HG03354 (cell line): Measurements from ENCODE around the gene TBL3.
A peak's percentile ranks its signal among the peaks of the same experiment; 100 is the strongest.

Source experiments
- ATAC-seq: cut with Tn5 transposase; IDR thresholded peaks from one replicate; pipeline ENCODE4 v1.9.1; 2021; ENCODE audit warnings: mild to moderate bottlenecking; ENCODE audit not compliant: unreplicated experiment, poor library complexity, severe bottlenecking

The TBL3 gene

GRCh38 chr16:1979271-1980029 lies 7.6 kb downstream of the TBL3 start:
- no peak for ATAC-seq

GRCh38 chr16:1980030-1980769 lies 8.3 kb downstream of the TBL3 start:
- ATAC-seq, result no peak

DNA sequence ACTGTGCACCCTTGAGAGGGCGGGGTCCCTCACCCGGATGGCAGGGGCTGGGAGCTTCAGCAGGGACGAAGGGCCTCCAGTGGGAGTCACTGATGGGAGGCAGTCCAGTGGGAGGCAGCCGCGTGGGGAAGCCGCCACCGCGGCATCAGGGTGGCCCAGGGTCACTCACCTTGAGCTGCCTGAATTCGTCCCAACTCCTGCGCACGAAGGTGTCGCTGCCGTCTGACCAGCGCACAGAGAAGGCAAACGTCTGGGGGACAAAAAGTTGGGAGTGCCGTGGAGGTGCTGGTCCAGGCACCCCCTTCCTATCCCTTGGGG lies 8.9 kb downstream of the TBL3 start:
- ATAC-seq, result no peak

GRCh38 chr16:1981398-1981836 lies 9.6 kb downstream of the TBL3 start, which contains the start of gene NOXO1:
Gene NOXO1 (minus strand): TSS chr16:1981469. CDS start chr16:1981179, 290 bp downstream.
- ATAC-seq, result no peak

DNA sequence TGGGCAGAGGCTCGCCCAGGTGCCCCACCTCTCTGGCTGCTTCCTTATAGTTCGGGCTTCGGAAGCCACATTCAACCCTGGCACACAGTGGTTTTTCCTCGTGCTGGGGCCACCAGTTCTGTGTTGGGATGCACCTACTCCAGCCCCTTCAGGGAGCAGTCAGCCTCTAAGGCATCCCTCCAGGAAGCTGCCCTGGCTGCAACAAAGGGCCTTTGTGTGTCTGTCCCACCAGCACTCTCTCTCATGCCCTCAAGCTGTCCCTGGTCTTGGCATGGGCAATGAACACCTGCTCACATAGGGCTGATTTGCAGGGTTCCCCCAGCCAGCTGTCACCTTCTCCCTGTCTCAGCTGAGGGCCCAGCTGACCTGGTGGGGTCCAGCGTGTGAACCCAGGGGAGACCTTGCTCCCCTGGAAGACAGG lies 10.2 kb downstream of the TBL3 start:
- no peak for ATAC-seq

- no peak for ATAC-seq
Observed at GRCh38 chr16:1982991-1983543, 11.2 kb downstream of the TBL3 start.

DNA sequence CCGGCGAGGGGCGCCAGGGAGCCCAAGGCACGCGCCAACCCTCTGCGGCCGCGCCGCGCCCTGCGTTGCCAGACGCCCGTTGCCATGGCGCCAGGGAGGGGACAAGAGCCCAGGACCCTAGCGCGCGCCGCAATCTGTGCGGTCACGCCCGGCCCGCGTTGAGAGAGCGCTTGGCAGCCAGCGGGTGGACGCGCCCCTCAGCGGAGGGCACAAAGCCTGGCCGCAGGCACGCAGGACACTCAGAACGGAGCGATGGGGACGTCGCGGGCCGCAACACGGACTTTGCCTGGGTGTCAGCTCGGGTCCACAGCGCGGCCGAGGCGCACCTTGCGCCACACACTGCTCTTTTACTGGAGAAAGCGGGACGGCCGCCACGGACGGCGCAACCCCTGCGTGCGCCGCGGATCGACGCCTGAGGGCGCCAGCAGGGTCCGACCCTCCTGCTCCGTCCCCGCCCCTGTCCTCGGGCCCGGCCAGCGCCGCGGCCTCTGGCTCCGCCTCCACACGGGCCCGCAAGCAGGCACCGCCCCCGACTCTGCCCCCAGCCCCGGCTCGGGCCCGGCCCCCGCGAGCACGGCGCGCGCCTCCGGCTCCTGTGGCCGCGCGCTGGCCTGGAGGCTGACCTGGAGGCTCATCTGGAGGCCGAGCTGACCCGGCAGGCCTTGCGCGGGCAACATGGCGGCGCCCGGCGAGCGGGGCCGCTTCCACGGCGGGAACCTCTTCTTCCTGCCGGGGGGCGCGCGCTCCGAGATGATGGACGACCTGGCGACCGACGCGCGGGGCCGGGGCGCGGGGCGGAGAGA lies 11.9 kb downstream of the TBL3 start, which contains the start of gene GFER:
Gene GFER (plus strand): TSS at position 650 of the 803 bp plus-strand sequence. CDS start 26 bp downstream, at position 676.
- peak; percentile 77 for ATAC-seq

- ATAC-seq, result peak; percentile 6
Observed at GRCh38 chr16:1984347-1985225, 12.7 kb downstream of the TBL3 start.

DNA sequence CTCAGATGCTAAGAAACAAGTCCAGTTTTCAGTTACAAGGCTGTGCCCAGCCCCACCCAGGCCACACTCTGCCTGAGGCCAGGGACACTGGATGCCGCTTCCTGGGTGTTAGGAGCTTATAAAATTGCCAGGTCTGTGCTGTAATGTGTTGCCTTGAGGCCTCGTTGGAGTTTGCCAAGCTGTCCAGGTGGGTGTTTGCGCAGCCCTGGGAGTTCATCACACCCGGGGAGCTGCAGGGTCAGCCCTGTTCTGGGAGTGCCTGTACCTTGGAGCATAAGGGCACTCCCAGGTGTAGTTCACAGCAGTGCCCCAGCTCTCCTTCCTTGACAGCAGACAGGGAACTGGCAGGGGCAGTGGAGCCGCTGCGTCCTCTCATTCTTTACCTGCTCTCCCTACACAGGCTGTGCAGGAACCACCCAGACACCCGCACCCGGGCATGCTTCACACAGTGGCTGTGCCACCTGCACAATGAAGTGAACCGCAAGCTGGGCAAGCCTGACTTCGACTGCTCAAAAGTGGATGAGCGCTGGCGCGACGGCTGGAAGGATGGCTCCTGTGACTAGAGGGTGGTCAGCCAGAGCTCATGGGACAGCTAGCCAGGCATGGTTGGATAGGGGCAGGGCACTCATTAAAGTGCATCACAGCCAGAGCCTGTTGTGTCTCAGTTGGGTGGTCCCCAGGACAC lies 13.8 kb downstream of the TBL3 start:
- ATAC-seq, result no peak

DNA sequence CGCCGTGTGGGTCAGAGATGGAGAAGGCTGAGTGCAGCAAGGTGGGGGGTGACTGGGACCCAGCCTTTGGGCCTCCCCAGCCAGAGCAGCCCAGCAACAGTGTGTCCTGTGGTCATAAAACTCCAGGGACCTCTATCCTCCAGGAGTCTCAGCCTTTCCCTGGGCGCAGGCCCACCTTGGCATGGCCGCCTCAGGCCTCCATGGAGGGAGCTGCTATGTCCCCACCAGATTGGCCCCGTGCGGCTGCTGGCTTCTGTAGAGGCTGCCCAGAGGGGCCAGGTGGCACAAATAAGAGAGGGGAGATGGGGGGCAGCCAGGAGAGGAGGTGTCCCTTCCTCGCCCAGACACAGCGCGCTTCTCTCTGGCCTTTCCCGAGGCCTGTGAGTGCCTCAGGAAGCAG lies 15.3 kb downstream of the TBL3 start:
- no peak for ATAC-seq

DNA sequence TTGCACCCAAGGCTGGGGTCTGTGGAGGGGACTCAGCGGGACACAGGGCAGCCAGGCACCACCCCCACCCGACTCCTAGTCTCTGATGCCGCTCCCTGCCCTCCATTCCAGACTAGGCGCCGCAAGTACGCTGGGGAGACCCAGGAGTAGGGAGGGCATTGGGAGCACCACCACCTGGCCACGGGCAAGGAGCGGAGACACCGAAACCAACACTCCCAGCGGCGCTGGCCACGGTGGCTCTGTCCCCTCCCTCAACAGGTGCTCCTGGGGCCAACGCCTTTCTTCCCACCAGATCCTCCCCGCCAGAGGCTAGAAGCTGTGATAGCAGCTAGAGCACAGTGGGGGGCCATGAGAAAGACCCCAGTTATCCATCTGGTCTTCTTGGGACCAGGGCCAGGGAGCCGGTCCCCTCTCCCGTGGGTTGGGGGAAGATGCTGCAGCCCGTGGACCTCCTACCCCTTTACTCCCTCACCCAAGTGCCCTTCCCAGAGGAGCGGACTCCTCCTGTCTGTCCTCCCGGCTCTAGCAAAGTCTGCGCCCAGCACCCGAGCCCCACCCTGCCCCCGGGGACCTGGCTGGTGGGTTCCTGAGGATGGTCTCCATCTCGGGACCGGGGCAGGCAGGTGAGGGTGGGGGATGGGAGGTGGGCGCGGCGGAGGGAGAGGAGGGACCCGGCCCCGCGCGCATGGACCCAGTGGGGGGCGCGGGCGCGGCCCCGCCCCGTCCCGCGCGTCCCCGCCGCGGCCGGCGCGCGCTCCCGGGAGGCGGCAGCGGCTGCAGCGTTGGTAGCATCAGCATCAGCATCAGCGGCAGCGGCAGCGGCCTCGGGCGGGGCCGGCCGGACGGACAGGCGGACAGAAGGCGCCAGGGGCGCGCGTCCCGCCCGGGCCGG lies 17.6 kb downstream of the TBL3 start, which contains the start of gene SYNGR3:
Gene SYNGR3 (plus strand): TSS at position 762 of the 892 bp plus-strand sequence. CDS start 133 bp downstream, outside the sequence.
- ATAC-seq, result no peak

- ATAC-seq, result no peak
Observed at GRCh38 chr16:1990101-1990350, 18.2 kb downstream of the TBL3 start.

DNA sequence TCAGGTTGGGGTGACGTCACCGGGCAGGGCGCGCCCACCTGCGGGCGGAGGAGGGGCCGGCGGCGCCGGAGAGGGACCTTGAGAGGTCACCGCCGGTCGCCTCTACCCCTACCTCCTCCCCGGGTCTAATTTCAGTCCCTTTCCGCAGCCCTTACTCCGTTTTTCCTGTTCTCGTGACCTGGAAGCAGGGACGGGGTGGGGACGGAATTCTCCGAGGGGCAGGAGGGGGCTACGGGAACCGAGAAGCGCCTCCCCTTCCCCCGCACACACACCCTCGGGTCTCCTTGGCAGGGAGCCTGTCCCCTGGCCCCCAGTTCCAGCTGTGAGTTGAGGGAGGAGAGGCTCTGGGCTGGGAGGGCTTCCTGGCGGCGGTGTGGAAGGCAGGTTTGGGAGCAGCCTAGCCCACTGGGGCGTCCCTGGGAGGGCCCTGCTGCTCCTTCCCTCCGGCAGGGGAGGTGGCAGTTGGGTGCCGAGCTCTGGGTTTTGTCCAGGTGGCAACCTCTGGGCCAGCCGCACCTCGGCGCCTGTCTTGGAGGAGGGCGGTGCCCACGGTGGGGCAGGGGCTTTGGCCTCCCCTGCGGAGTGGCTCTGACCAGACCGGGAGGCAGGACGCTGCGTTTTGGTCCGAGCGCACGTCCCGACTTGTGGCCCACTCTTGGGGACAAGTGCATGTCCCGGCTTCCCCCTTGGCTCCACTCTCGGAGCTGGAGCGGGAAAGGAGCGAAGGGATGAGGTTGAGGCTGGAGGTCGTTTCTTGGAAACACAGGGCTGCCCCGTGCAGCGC lies 18.7 kb downstream of the TBL3 start:
- ATAC-seq, result peak; percentile 1

DNA sequence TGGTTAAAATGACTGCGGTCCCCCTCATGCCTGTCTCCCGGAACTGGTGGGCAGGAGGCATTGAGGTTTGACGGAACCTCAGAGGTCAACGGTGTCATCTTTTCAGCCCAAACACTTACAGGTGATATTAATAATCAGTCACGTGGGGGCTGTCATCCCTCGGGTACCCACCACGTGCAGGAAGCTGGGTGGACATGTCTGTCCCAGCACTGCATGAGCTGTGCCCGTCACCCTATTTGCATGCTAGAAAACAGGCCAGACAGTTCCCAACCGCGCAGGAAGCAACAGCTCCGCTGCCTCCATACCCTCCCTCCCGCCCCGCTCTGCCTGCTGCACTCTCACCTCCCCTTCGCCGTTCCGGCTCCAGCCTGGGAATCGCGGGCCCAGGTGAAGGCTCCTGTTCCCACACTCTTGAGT lies 19.3 kb downstream of the TBL3 start:
- ATAC-seq, result peak; percentile 40

DNA sequence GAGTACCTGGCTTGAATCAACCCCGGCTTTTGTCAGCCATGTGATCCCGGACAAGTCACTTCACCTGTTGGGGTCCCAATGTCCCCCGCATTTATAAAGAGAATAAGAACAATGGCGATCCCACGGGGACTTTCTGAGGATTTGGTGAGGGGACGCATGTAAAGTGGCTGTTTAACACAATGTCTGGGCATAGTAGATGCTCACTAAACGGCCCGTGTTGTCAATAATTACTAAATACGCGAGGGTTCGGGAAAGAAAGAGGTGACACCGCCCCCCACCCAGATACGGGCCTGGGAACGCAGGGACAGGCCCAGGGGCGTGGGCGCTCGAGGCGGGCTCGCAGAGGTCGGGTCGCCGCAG lies 19.7 kb downstream of the TBL3 start:
- ATAC-seq, result no peak

DNA sequence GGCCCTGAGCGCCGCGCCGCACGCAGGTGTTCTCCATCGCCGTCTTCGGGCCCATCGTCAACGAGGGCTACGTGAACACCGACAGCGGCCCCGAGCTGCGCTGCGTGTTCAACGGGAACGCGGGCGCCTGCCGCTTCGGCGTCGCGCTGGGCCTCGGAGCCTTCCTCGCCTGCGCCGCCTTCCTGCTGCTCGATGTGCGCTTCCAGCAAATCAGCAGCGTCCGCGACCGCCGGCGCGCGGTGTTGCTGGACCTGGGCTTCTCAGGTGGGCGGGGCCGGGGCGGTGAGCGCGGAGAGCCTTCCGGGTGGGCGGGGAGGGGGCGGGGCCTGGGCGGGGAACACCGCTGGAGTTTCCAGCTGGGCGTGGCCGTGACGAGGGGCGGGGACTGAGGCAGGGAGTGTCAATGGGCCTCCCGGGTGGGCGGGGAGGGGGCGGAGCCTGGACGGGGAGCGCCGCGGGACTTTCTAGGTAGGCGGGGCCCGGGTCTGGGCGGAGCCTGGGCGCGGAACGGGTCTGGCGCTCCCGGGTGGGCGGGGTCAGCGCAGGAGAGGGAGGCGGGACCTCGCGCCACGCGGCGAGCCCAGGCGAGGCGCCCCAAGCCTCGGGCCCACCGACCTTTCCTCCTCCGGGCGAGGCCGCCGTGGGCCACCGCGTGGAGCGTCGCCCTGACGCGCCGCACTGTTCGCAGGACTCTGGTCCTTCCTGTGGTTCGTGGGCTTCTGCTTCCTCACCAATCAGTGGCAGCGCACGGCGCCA lies 20.3 kb downstream of the TBL3 start:
- ATAC-seq, result peak; percentile 52
